NCI-H2081 treated with DMSO at 0.1 percent for 48 hours (cell line): ENCODE measurements around the gene TMEM63B.
"Not testable (repeated sequence)": the region's sequence is repeated elsewhere in the genome, so short reads cannot be mapped to it uniquely, and the experiment has no call there.

Source experiments
- DNase-seq: peaks from one replicate; lab custom pipeline; 2025; lab: John Stamatoyannopoulos, UW

The TMEM63B gene

GRCh38 chr6:44144536-44144935 lies 17.2 kb downstream of the TMEM63B start:
- DNase-seq = not testable (repeated sequence)

GRCh38 chr6:44145839-44146238 lies 18.5 kb downstream of the TMEM63B start:
- DNase-seq = no peak

GRCh38 chr6:44146685-44147084 lies 19.3 kb downstream of the TMEM63B start:
- DNase-seq = no peak

GRCh38 chr6:44147256-44147655 lies 19.9 kb downstream of the TMEM63B start:
- DNase-seq = no peak

GRCh38 chr6:44148306-44148705 lies 21.0 kb downstream of the TMEM63B start:
- DNase-seq = no peak

- no peak for DNase-seq
These were observed 22.1 kb downstream of the TMEM63B start for GRCh38 chr6:44149369-44150012.

- no peak for DNase-seq
These were observed 23.1 kb downstream of the TMEM63B start for GRCh38 chr6:44150317-44150917.

- no peak for DNase-seq
These were observed 24.2 kb downstream of the TMEM63B start for GRCh38 chr6:44151348-44152108.

- no peak for DNase-seq
These were observed 24.7 kb downstream of the TMEM63B start for GRCh38 chr6:44152109-44152461.

GRCh38 chr6:44152533-44152932 lies 25.2 kb downstream of the TMEM63B start:
- no peak for DNase-seq

- no peak for DNase-seq
These were observed 26.7 kb downstream of the TMEM63B start for GRCh38 chr6:44154067-44154466.

- no peak for DNase-seq
These were observed 29.3 kb downstream of the TMEM63B start for GRCh38 chr6:44156494-44157151.

GRCh38 chr6:44157152-44157521 lies 29.8 kb downstream of the TMEM63B start:
- no peak for DNase-seq

- no peak for DNase-seq
These were observed 31.4 kb downstream of the TMEM63B start, which contains the start of gene CAPN11 for GRCh38 chr6:44158770-44159228. TSS of gene CAPN11 (plus strand) at chr6:44158820. CDS start at chr6:44158849, 29 bp downstream.

GRCh38 chr6:44161997-44162338 lies 34.6 kb downstream of the TMEM63B start:
- no peak for DNase-seq

GRCh38 chr6:44162876-44163625 lies 35.7 kb downstream of the TMEM63B start:
- DNase-seq = no peak

GRCh38 chr6:44166116-44166515 lies 38.8 kb downstream of the TMEM63B start:
- no peak for DNase-seq

GRCh38 chr6:44166591-44167184 lies 39.3 kb downstream of the TMEM63B start:
- DNase-seq = no peak

- no peak for DNase-seq
These were observed 40.2 kb downstream of the TMEM63B start for GRCh38 chr6:44167567-44167966.

- no peak for DNase-seq
These were observed 41.8 kb downstream of the TMEM63B start for GRCh38 chr6:44169154-44169553.

- no peak for DNase-seq
These were observed 42.7 kb downstream of the TMEM63B start for GRCh38 chr6:44169886-44170570.
